CD4-positive, alpha-beta T cell treated with Interleukin-6 at 100 ng/mL for 8 hours (primary cell): ENCODE measurements around the gene ABCF3.

Experiments
- DNase-seq: peaks from one replicate; pipeline ENCODE4 v3.0.0-alpha.2; 2020; ENCODE audit warnings: mixed read lengths, low spot score

Gene ABCF3

DNA sequence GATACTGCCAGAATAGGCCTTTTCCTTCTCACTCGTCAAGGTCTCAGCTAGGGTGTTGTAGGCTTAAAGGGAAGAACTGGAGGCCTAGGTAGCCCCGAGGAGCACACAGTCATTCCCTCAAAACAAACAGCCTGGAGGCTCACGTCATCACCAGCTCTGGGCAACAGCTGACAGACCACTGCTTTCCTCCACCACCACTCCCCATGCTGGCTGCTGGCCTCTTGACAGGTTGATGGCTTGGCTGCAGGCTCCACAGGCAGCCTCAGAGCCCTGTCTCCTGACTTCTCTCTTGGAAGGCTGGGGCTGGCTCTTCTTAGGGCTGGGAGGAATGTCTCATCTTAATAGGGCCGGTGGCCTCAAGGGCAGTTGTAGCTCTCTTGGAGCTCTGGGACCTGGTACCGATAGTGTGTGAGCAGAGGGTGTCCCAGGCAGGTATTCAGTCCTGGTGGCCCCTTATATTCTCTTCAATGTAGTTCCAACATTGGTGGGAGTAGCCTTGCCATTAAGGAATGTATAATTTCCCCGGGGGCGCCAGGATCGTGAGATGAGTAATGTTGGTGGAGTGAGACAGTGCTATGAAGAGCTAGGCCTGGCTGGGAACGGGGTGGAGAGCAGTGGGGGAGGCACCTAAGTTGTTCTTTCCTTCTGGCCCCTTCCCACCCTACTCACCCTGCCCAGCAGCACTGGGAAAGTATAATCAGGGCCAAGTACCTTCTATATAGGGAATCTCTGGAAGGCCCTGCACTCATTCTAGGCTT lies 17.5 kb upstream of the ABCF3 start:
- DNase-seq, result no peak

GRCh38 chr3:184169896-184170875 lies 15.8 kb upstream of the ABCF3 start:
- DNase-seq, result no peak

GRCh38 chr3:184171562-184171961 lies 14.4 kb upstream of the ABCF3 start:
- DNase-seq, result no peak

DNA sequence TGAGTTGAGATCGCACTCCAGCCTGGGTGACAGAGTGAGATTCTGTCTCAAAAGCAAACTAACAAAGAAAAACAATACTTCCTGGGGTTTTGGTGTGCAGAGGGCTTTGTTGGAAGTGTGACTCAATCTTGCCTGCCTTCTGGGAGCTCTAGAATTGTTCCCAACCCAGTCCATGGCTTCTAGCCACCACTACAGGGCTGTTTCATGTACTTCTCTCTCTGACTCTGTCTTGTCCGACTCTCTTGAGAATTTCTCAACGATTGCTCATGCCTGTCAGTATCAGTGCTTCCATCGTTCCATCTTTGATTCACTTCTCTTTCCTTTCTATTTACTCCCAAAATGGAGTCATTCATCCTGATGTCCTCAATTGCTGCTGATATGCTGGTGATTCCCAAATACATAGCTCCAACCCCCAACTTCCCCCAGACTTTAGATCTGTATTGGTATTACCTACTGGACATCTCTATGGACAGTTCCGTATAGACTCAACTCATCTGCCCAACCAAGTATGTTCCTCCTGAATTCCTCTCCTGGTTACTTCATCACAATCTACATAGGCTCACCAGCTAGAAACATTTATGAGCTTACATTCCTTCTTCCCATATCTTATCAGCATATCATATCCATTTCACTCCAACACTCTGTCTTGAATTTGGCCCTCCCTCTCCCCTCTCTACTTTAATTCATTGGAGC lies 13.2 kb upstream of the ABCF3 start:
- DNase-seq, result no peak

GRCh38 chr3:184173374-184173722 lies 12.7 kb upstream of the ABCF3 start:
- DNase-seq, result no peak

DNA sequence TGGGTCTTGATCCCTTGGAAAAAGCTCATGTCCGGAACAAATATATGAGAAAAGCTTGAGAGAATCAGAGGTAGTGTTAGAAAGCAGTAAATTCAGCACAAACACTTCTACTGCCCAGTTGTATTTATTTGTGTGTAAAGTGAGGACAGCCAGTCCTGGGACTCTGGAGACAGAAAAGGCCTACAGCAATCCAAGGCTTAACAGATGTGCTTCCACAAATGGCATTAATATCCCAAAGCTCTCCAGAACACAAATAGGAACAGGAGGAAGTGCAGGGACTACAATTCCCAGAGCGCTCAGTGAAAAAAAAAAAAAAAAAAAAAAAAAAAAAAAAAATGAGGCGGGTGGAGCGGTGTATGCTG lies 11.7 kb upstream of the ABCF3 start:
- no peak for DNase-seq

DNA sequence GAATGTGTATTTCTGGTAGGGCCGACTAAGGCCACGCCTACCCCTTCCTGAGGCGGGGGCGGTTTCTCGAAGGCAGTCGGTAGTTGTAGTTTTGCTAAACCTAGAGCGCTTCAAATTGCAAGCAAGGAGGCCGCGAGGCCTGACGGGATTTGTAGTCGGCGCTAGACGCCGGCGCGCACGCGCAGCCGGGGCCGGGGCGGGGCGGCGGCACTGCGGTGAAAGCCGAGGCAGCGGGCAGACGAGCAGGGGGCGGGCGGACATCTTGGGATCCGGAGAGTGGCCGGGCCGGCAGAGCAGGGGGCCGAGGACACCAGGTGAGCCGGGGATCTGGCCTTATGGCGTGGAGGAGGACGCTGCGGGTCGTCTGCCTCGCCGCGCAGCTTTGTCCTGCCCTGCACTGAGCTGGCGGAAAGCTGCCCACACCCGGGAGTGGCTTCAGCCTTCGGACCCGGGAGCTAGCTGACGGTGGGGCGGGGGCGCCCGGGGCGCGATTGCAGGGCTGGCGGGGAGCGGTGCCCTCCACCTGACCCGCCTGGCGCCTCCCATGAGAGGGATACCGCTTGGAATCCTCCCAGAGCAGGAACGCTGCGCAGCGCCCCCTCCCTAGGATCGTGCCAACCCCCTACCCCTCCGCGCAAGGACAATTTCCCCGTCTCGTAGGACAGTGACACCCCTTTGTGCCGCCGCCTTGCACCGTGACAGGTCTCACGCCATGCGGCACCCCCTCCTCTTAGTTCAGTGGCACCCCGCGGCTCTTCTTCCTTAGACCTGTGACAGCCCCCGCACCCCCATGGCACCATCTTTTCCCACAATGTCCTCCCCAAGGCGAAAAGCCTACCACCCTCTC lies 11.1 kb upstream of the ABCF3 start, which contains the start of gene AP2M1:
AP2M1 (plus strand) TSS at position 210 of the 847 bp plus-strand sequence. CDS start 2,139 bp downstream, outside the sequence.
- peak; percentile 99 for DNase-seq

- DNase-seq, result no peak
Observed at GRCh38 chr3:184175506-184175905, 10.5 kb upstream of the ABCF3 start.

DNA sequence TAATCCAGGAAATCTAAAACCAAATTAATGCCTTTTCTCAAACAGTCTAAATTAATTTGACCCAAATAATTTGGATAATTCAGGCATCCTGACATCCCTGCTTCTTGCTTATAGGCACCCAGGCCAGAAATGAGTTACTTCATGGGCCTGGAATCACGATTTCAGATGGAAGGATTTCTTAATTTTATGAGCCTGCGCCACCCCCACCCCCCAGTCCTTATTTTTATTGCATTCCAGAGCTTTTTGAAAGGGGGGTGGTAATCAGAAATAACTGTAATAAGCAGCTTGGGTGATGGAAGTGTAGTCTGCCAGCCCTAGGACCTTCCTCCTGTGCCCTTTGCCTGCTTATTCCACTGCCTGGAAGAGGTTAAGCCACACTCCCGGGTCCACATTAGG lies 10.0 kb upstream of the ABCF3 start:
- no peak for DNase-seq

GRCh38 chr3:184176377-184177330 lies 9.3 kb upstream of the ABCF3 start:
- no peak for DNase-seq

- no peak for DNase-seq
Observed at GRCh38 chr3:184177331-184177731, 8.7 kb upstream of the ABCF3 start.

- no peak for DNase-seq
Observed at GRCh38 chr3:184177767-184178306, 8.2 kb upstream of the ABCF3 start.

DNA sequence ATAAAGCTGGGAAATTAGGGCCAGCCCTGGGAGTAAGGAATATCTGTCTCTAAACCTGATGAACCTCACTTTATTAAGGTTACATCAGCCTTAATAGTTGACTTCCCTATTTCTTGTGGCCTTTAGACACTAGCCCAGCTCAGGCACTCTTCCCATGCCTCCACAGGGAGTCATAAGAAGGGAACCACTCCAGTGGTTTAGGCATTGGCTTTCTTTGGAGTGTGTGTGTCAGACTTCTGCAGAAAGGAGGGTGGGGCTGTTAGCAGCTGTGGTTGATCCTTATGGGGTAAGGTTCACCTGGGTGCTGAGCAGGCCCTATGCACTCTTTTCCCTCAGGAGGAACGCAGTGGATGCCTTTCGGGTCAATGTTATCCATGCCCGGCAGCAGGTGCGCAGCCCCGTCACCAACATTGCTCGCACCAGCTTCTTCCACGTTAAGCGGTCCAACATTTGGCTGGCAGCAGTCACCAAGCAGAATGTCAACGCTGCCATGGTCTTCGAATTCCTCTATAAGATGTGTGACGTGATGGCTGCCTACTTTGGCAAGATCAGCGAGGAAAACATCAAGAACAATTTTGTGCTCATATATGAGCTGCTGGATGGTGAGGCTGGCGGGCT lies 7.4 kb upstream of the ABCF3 start:
- DNase-seq, result no peak

DNA sequence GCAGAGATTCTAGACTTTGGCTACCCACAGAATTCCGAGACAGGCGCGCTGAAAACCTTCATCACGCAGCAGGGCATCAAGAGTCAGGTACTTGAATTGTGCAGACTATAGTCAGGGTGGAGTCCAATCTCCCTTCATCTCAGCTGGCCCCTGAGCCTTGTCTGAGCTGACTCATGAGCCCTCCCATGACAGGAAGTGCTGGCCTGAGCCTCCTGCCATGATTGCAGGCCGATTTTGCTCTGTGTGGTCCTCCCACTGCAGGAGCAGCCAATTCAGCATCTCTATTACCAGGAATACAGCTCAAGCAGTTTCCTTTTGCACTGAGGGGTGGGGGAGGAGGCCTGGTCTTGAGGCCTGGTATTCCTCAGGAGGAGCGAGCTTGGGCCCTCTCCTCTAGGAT lies 5.8 kb upstream of the ABCF3 start:
- no peak for DNase-seq

- DNase-seq, result no peak
Observed at GRCh38 chr3:184181596-184181995, 4.4 kb upstream of the ABCF3 start.

- DNase-seq, result no peak
Observed at GRCh38 chr3:184183679-184184078, 2.3 kb upstream of the ABCF3 start.

DNA sequence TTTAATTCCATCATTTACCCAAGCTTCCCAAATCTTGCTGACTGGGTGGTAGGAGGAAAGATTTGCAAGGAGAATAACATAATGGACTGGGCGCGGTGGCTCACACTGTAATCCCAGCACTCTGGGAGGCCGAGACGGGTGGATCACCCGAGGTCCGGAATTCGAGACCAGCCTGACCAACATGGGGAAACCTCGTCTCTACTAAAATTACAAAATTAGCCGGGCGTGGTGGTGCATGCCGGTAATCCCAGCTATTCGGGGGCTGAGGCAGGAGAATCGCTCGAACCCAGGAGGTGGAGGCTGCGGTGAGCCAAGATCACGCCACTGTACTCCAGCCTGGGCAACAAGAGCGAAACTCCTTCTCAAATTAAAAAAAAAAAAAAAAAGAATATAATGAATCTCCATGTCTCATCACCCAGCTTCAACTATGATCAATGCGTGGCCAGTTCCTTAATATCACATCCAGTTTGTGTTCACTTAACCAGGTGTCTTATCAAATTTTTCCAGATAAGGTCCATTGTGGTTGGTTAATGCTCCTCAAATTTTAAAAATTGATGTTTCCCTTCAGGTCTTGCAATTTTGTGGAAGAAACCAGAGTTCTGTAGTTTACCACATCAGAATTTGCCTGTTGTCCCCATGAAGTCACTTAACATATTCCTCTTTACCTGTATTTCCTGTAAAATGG lies 1.3 kb upstream of the ABCF3 start:
- no peak for DNase-seq

DNA sequence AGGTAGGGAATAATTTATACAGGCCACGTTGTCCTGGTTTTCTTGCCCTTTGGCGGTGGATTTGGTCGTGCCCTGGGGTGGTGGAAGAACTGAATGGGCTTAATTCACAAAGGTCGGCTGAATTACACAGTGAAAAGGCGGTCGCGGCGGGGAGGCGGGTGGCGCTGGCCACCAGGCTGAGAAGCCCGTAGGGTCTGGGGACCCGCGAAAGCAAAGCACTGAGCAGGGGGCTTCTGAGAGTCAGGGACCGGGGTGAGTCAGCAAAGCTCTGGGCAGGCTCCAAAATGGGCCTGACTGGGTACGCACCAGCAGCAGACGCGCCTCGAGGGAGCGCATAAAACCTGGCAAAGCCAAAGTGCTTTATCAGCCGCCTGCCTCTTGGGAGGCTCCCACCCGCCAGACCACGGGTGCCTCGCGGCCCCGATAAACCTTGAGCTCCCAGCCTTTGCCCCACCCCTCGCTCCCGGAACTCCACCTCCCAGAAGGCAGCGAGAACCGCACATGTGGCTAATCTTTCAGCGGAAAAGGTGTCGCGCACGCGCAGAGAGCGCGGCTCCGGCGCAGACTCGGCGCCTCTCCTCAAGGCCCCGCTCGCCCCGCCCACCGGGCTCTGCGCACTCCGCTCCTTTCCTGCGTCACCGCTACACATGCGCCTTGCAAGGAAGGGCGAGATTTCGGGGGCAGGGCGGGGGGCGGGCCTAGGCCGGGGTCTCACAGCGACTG lies 377 bp upstream of the ABCF3 start:
- DNase-seq, result peak; percentile 100

GRCh38 chr3:184186902-184187207 lies 856 bp downstream of the ABCF3 start:
- DNase-seq, result no peak
